Breast epithelium (tissue), 3 donors: Measurements from ENCODE around the gene DENND4B.
A peak's percentile ranks its signal among the peaks of the same experiment; 100 is the strongest.

Experiments used
- POLR2AphosphoS5 ChIP-seq, 3 donors: sonication (generic); formaldehyde crosslinking; IDR thresholded peaks; one replicate each; pipeline ENCODE4 v1.6.1; 2017; ENCODE audit warnings: antibody characterized with exemption in 3 of 3
- TF ChIP-seq, protein P1 (sequence below), 3 donors: fragments of 450-650 bp; IDR thresholded peaks; one replicate each; pipeline ENCODE4 v1.5.1; 2016 to 2017; ENCODE audit warnings: antibody characterized with exemption in 3 of 3, mild to moderate bottlenecking in 3 of 3, moderate library complexity in 3 of 3

DNA sequence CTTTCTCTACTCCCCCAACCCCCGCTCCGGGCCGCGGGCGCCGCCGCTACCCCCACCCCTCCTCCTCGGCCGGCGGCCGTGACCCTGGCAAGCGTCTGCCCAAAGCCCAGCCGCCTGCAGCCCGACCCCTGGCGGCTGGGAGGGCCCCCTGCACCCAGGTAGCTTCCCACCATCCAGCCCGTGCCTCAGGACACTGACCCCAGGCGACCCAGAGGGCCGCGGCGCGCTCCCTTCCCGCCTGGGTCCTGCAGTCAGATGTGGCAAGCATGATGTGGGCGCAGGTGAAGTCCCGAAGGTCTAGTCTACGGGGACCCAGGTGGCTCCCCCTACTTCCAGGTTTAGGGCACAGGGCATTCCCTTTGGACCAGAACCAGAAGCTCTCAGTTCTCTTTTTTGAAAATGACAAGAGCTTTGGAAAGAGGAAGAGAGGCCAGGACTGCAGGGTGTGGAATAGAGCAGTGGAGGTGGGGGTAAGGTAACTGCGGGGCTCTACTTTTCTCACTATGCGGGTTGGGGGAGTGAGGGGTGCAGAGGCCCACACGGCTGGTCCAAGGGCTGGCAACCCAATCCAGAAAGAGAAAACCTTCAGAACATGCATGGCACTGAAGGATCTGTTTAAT is at the start of gene DENND4B:
- TF ChIP-seq, protein P1, sequence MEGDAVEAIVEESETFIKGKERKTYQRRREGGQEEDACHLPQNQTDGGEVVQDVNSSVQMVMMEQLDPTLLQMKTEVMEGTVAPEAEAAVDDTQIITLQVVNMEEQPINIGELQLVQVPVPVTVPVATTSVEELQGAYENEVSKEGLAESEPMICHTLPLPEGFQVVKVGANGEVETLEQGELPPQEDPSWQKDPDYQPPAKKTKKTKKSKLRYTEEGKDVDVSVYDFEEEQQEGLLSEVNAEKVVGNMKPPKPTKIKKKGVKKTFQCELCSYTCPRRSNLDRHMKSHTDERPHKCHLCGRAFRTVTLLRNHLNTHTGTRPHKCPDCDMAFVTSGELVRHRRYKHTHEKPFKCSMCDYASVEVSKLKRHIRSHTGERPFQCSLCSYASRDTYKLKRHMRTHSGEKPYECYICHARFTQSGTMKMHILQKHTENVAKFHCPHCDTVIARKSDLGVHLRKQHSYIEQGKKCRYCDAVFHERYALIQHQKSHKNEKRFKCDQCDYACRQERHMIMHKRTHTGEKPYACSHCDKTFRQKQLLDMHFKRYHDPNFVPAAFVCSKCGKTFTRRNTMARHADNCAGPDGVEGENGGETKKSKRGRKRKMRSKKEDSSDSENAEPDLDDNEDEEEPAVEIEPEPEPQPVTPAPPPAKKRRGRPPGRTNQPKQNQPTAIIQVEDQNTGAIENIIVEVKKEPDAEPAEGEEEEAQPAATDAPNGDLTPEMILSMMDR (IDR thresholded peaks at IDR 0.05), result peak; percentile 72 to 89 (median 86)
- TF ChIP-seq POLR2AphosphoS5 (IDR thresholded peaks at IDR 0.05), result peak; percentile 19 to 55 (median 41)
